ENCODE results near the gene ERC1. TPM values are rescaled to one million over a fixed set of nuclear protein-coding genes. Genes with fewer than 3 reads are reported as not detected.

The ERC1 gene
- total and polyA plus RNA-seq, 2 donors from 2014 or later, result 5.1 to 68.3 TPM

DNA sequence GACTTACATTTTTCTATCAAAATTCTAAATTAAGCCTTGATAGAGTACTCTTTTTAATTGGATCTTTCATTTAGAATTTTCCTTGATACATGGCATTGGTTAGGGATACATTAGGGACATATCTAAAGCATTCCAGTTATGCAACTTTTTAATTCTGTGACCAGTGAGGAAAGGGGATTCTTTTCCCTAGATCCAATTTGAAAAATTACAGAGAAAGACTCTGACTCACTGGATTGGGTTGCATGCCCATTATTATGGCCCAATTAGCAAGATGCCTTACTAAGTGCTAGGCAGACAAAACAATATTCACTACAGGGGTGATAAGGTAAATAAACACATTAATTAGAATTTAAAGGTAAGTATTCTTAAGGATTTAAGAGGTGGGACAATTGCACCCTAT lies 36.3 kb upstream of the ERC1 start:
- H3K4me1 ChIP-seq (ENCODE audit: control insufficient read depth in 2 of 3, insufficient read depth in 2 of 3, low read depth in 1 of 3, low read length in 3 of 3), result no peaks in the 10 kb centered on the region
- H3K27ac ChIP-seq (ENCODE audit: low read depth in 2 of 2, low read length in 2 of 2), result no peak overlapping the region
- DNase-seq (no peak), FAIRE-seq (no peak)
- no peak for TF ChIP-seq CTCF (IDR thresholded peaks at IDR 0.05; ENCODE audit: borderline replicate concordance, extremely low read depth, insufficient read depth)
- H3K9ac ChIP-seq (ENCODE audit: low read length in 3 of 3), result no peak overlapping the region
- intact Hi-C loops (cut with DNase I), result no loop called here
- H3K36me3 ChIP-seq (ENCODE audit: control insufficient read depth in 2 of 3, insufficient read depth in 3 of 3, low read length in 3 of 3), result no peaks in the 10 kb centered on the region
- H3K4me3 ChIP-seq (ENCODE audit: low read length in 3 of 3), result no peak overlapping the region
- H3K9me3 ChIP-seq (ENCODE audit: control insufficient read depth in 2 of 3, insufficient read depth in 1 of 3, low read length in 3 of 3), result no peaks in the 10 kb centered on the region
- H3K27me3 ChIP-seq (ENCODE audit: control insufficient read depth, insufficient read depth, low read length), result no peaks in the 10 kb centered on the region

DNA sequence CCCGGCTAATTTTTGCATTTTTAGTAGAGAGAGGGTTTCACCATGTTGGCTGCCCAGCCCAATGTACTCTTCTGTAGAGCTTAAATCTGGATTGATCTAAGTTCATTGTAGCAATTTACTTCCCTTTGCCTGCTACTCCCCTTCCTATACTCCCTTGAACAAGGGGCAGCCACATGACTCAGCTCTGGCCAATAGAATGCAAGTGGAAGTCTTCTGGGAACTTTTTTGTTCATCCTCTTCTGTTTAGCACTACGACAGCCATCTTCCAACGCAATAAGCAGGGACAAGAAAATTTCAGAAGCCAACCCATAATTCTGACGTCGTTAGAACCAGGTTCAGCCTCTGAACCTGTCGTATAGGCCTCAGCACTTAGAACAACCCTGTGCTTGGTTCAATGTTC lies 35.1 kb upstream of the ERC1 start:
- Histone ChIP-seq H3K9ac (ENCODE audit: low read length in 3 of 3) (no peak overlapping the region), H3K9me3 (ENCODE audit: control insufficient read depth in 2 of 3, insufficient read depth in 1 of 3, low read length in 3 of 3) (no peaks in the 10 kb centered on the region), H3K4me3 (ENCODE audit: low read length in 3 of 3) (no peak overlapping the region), H3K4me1 (ENCODE audit: control insufficient read depth in 2 of 3, insufficient read depth in 2 of 3, low read depth in 1 of 3, low read length in 3 of 3) (no peaks in the 10 kb centered on the region), H3K27ac (ENCODE audit: low read depth in 2 of 2, low read length in 2 of 2) (no peak overlapping the region), H3K27me3 (ENCODE audit: control insufficient read depth, insufficient read depth, low read length) (no peaks in the 10 kb centered on the region), H3K36me3 (ENCODE audit: control insufficient read depth in 2 of 3, insufficient read depth in 3 of 3, low read length in 3 of 3) (no peaks in the 10 kb centered on the region)
- intact Hi-C loops (cut with DNase I), result no loop called here
- no peak for DNase-seq
- TF ChIP-seq CTCF (IDR thresholded peaks at IDR 0.05; ENCODE audit: borderline replicate concordance, extremely low read depth, insufficient read depth), result no peak
- FAIRE-seq, result no peak

GRCh38 chr12:958588-959123 lies 32.4 kb upstream of the ERC1 start:
- DNase-seq, result peak in 2 of 5 donors; percentile 12 to 33
- Histone ChIP-seq H3K36me3 (ENCODE audit: control insufficient read depth in 2 of 3, insufficient read depth in 3 of 3, low read length in 3 of 3) (no peaks in the 10 kb centered on the region), H3K4me3 (ENCODE audit: low read length in 3 of 3) (no peak overlapping the region), H3K27ac (ENCODE audit: low read depth in 2 of 2, low read length in 2 of 2) (no peak overlapping the region), H3K9me3 (ENCODE audit: control insufficient read depth in 2 of 3, insufficient read depth in 1 of 3, low read length in 3 of 3) (no peaks in the 10 kb centered on the region), H3K9ac (ENCODE audit: low read length in 3 of 3) (no peak overlapping the region), H3K4me1 (ENCODE audit: control insufficient read depth in 2 of 3, insufficient read depth in 2 of 3, low read depth in 1 of 3, low read length in 3 of 3) (no peaks in the 10 kb centered on the region), H3K27me3 (ENCODE audit: control insufficient read depth, insufficient read depth, low read length) (no peaks in the 10 kb centered on the region)
- FAIRE-seq, result no peak
- intact Hi-C loops (cut with DNase I), result no loop called here
- no peak for TF ChIP-seq CTCF (IDR thresholded peaks at IDR 0.05; ENCODE audit: borderline replicate concordance, extremely low read depth, insufficient read depth)

GRCh38 chr12:966724-967123 lies 24.3 kb upstream of the ERC1 start:
- no peak for FAIRE-seq
- H3K9ac ChIP-seq (ENCODE audit: low read length in 3 of 3), result no peak overlapping the region
- intact Hi-C loops (cut with DNase I), result no loop called here

More at GRCh38 chr12:966724-967123, 24.3 kb upstream of the ERC1 start:
- Histone ChIP-seq H3K27ac (ENCODE audit: low read depth in 2 of 2, low read length in 2 of 2) (no peak overlapping the region), H3K4me1 (ENCODE audit: control insufficient read depth in 2 of 3, insufficient read depth in 2 of 3, low read depth in 1 of 3, low read length in 3 of 3) (no peaks in the 10 kb centered on the region), H3K4me3 (ENCODE audit: low read length in 3 of 3) (no peak overlapping the region), H3K36me3 (ENCODE audit: control insufficient read depth in 2 of 3, insufficient read depth in 3 of 3, low read length in 3 of 3) (no peaks in the 10 kb centered on the region), H3K9me3 (ENCODE audit: control insufficient read depth in 2 of 3, insufficient read depth in 1 of 3, low read length in 3 of 3) (no peaks in the 10 kb centered on the region), H3K27me3 (ENCODE audit: control insufficient read depth, insufficient read depth, low read length) (no peaks in the 10 kb centered on the region)
- no peak for DNase-seq
- TF ChIP-seq CTCF (IDR thresholded peaks at IDR 0.05; ENCODE audit: borderline replicate concordance, extremely low read depth, insufficient read depth), result no peak

Data from kidney (tissue), 14 donors.